ENCODE data around the gene TEKTIP1.
"Not testable (repeated sequence)": the region's sequence is repeated elsewhere in the genome, so short reads cannot be mapped to it uniquely, and the experiment has no call there.

The TEKTIP1 gene

GRCh38 chr19:3563709-3564524, 24.9 kb downstream of the TEKTIP1 start:
- no peak for DNase-seq

GRCh38 chr19:3565139-3565538, 26.2 kb downstream of the TEKTIP1 start:
- no peak for DNase-seq

- not testable (repeated sequence) for DNase-seq
Measured at GRCh38 chr19:3570042-3570441, 31.1 kb downstream of the TEKTIP1 start.

- no peak for DNase-seq
Measured at GRCh38 chr19:3570606-3571011, 31.6 kb downstream of the TEKTIP1 start.

GRCh38 chr19:3572132-3572854, 33.3 kb downstream of the TEKTIP1 start:
- DNase-seq = peak; percentile 98

GRCh38 chr19:3572855-3573161, 33.8 kb downstream of the TEKTIP1 start, which contains the start of gene HMG20B:
Gene HMG20B (plus strand): TSS chr19:3572944. CDS start chr19:3573310, 366 bp downstream.
- DNase-seq = no peak

GRCh38 chr19:3573162-3573857, 34.3 kb downstream of the TEKTIP1 start:
- no peak for DNase-seq

GRCh38 chr19:3573858-3574637, 35.1 kb downstream of the TEKTIP1 start:
- peak; percentile 82 for DNase-seq

GRCh38 chr19:3575260-3575741, 36.3 kb downstream of the TEKTIP1 start:
- DNase-seq = no peak

- DNase-seq = no peak
Measured at GRCh38 chr19:3575949-3576673, 37.1 kb downstream of the TEKTIP1 start.

GRCh38 chr19:3576696-3577443, 37.9 kb downstream of the TEKTIP1 start:
- no peak for DNase-seq

- no peak for DNase-seq
Measured at GRCh38 chr19:3577723-3578344, 38.9 kb downstream of the TEKTIP1 start.

GRCh38 chr19:3578390-3578789, 39.4 kb downstream of the TEKTIP1 start:
- DNase-seq = no peak

- no peak for DNase-seq
Measured at GRCh38 chr19:3580156-3580934, 41.4 kb downstream of the TEKTIP1 start.

- DNase-seq = not testable (repeated sequence)
Measured at GRCh38 chr19:3581792-3582191, 42.8 kb downstream of the TEKTIP1 start.

- DNase-seq = not testable (repeated sequence)
Measured at GRCh38 chr19:3584036-3584802, 45.2 kb downstream of the TEKTIP1 start.

- DNase-seq = peak; percentile 20
Measured at GRCh38 chr19:3585301-3586126, 46.5 kb downstream of the TEKTIP1 start, which contains the start of gene GIPC3. Gene GIPC3 (plus strand): TSS chr19:3585478. CDS start chr19:3585598, 120 bp downstream.

- DNase-seq = peak; percentile 6
Measured at GRCh38 chr19:3586127-3586626, 47.2 kb downstream of the TEKTIP1 start.

Data from NCI-H146 (cell line).